HepG2 (cell line): ENCODE results near the gene B4GALT3. TPM values are rescaled to one million over a fixed set of nuclear protein-coding genes. Genes with fewer than 3 reads are reported as not detected.
A peak's percentile ranks its signal among the peaks of the same experiment; 100 is the strongest.

ENCODE experiments used
- AFF4 ChIP-seq: sonication (generic); formaldehyde crosslinking; IDR thresholded peaks from 2 replicates; pipeline ENCODE4 v1.4.0; 2020; ENCODE audit warnings: missing genetic modification reagents
- BHLHE40 ChIP-seq: IDR thresholded peaks from 2 replicates; pipeline ENCODE4 v1.6.1; 2011; ENCODE audit warnings: low read length, improper control_type of control experiment
- CENPT ChIP-seq: sonication (generic); formaldehyde crosslinking; IDR thresholded peaks from 2 replicates; pipeline ENCODE4 v1.8.0; 2022; ENCODE audit warnings: low read depth, mild to moderate bottlenecking, moderate library complexity, missing genetic modification reagents
- DNMT3B ChIP-seq: conservative IDR thresholded peaks from 2 replicates; pipeline ENCODE4 v1.6.1; 2016; ENCODE audit warnings: missing biosample characterization, control low read depth
- ETS1 ChIP-seq: sonication (generic); formaldehyde crosslinking; IDR thresholded peaks from 2 replicates; pipeline ENCODE4 v1.4.0; 2020; ENCODE audit warnings: missing genetic modification reagents
- GMEB2 ChIP-seq: IDR thresholded peaks from 2 replicates; pipeline ENCODE4 v1.6.1; 2016; ENCODE audit warnings: missing biosample characterization, missing genetic modification reagents, low read depth
- JUNB ChIP-seq: sonication (generic); formaldehyde crosslinking; IDR thresholded peaks from 2 replicates; pipeline ENCODE4 v1.8.0; 2022; ENCODE audit warnings: missing genetic modification reagents, mild to moderate bottlenecking, borderline replicate concordance
- LCORL ChIP-seq, 2 experiments: fragments of 450-650 bp in 1 of 2; sonication (generic) in 1 of 2; formaldehyde crosslinking in 1 of 2; IDR thresholded peaks; 2 replicates each; pipeline versions ENCODE4 v1.5.0 to v1.6.1; 2017 to 2020; ENCODE audit warnings: antibody characterized with exemption in 1 of 2, missing genetic modification reagents in 1 of 2
- MLLT10 ChIP-seq: sonication (generic); formaldehyde crosslinking; IDR thresholded peaks from 2 replicates; pipeline ENCODE4 v1.4.0; 2020; ENCODE audit warnings: missing genetic modification reagents
- PAWR ChIP-seq: sonication (generic); formaldehyde crosslinking; IDR thresholded peaks from 2 replicates; pipeline ENCODE4 v1.4.0; 2020; ENCODE audit warnings: missing genetic modification reagents, mild to moderate bottlenecking, borderline replicate concordance
- PHF20 ChIP-seq: sonication (generic); formaldehyde crosslinking; IDR thresholded peaks from 2 replicates; pipeline ENCODE4 v1.5.0; 2020; ENCODE audit warnings: mild to moderate bottlenecking, missing genetic modification reagents
- ZFP62 ChIP-seq: sonication (generic); formaldehyde crosslinking; IDR thresholded peaks from 2 replicates; pipeline ENCODE4 v1.4.0; 2020; ENCODE audit warnings: missing genetic modification reagents
- ZFP82 ChIP-seq: sonication (generic); formaldehyde crosslinking; IDR thresholded peaks from 2 replicates; pipeline ENCODE4 v1.5.1; 2020; ENCODE audit warnings: mild to moderate bottlenecking, missing genetic modification reagents, borderline replicate concordance
- ZNF326 ChIP-seq: sonication (generic); formaldehyde crosslinking; IDR thresholded peaks from 2 replicates; pipeline ENCODE4 v1.4.0; 2020; ENCODE audit warnings: missing genetic modification reagents, borderline replicate concordance
- ZNF350 ChIP-seq: sonication (generic); formaldehyde crosslinking; IDR thresholded peaks from 2 replicates; pipeline ENCODE4 v1.4.0; 2020; ENCODE audit warnings: mild to moderate bottlenecking, low read depth, missing genetic modification reagents, borderline replicate concordance
- ZNF446 ChIP-seq: sonication (generic); formaldehyde crosslinking; IDR thresholded peaks from 2 replicates; pipeline ENCODE4 v1.5.0; 2020; ENCODE audit warnings: mild to moderate bottlenecking, missing genetic modification reagents
- ZNF570 ChIP-seq: sonication (generic); formaldehyde crosslinking; IDR thresholded peaks from 2 replicates; pipeline ENCODE4 v1.4.0; 2020; ENCODE audit warnings: mild to moderate bottlenecking, missing genetic modification reagents, borderline replicate concordance
- polyA plus RNA-seq, 8 experiments: library from polyadenylated mRNA; depleted of rRNA in 3 of 8; stranded (reverse) in 7 of 8; unstranded in 1 of 8; fragments of >200 nt; fragmentation: Illumina TruSeq in 4 of 8; extraction: Trizol in 4 of 8; gene quantifications; 2 replicates each; pipeline versions ENCODE4 v1.2.1 to v1.2.3, GENCODE V29; 2011 to 2016; ENCODE audit warnings: low read depth in 4 of 8, missing spikeins in 1 of 8, mixed read lengths in 1 of 8; ENCODE audit not compliant: insufficient read depth in 1 of 8
- total RNA-seq, 5 experiments: library from RNA; depleted of rRNA; stranded (reverse); fragments of >200 nt; fragmentation: Illumina TruSeq; extraction: Trizol; gene quantifications; 2 replicates each; pipeline ENCODE4 v1.2.3, GENCODE V29; 2016; ENCODE audit warnings: low read depth in 1 of 5
- TF ChIP-seq, protein P1 (sequence below): sonication (generic); formaldehyde crosslinking; IDR thresholded peaks from 2 replicates; pipeline ENCODE4 v1.8.0; 2022; ENCODE audit warnings: mild to moderate bottlenecking, missing genetic modification reagents; ENCODE audit not compliant: insufficient replicate concordance
- TF ChIP-seq, protein P2 (sequence below): sonication (generic); formaldehyde crosslinking; IDR thresholded peaks from 2 replicates; pipeline ENCODE4 v1.8.0; 2022; ENCODE audit warnings: missing genetic modification reagents, low read depth, mild to moderate bottlenecking, borderline replicate concordance

Gene B4GALT3
- total and polyA plus RNA-seq, 2 of the 13 experiments (the other 11 are each of a cell fraction or from before 2014, with no cell fraction given) = 35.6 to 40.4 TPM

DNA sequence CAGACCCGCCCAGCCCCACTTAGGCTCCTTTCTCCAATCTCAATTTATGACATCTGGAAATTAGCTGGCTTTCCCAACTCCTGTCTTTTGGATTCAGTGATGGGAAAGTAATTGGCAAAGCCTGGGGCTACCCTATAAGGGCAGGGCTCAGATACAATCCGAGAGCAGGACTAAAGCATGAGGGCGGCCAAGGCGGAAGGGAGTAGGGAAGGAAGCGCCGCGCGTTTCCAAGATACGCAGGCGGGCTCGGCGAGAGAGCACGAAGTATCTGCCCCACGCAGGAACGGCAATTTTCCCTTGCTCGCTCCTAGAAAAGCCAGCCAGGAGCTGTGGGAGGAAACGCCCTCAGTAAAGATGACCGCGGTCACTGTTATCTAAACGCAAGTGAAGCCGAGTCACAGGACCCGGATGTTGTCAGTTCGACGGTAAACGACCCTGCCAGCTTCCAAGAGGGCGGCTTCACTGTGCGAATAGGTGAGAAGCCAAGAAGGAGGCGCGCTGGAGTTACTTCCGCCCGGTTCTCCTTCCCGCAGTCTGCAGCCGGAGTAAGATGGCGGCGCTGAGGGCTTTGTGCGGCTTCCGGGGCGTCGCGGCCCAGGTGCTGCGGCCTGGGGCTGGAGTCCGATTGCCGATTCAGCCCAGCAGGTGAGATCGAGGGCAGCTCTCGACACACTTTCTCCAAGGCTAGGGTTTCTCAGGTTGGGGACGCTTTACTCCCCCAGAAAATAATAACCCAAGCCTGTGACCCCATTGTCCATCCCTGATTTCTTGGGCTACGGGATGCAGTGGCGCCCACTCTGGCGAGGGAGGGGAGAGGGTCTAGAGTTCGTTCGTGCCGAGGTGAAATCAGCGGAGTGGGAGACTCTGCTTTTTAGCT, 24.8 kb upstream of the B4GALT3 start, which contains the start of gene NDUFS2 (continued):
- TF ChIP-seq DNMT3B (no peak; the same call in 1 of the 2 replicates), LCORL (IDR thresholded peaks at IDR 0.05) (no peak), LCORL (CRISPR knock-in tag; IDR thresholded peaks at IDR 0.05) (no peak), PAWR (CRISPR knock-in tag) (no peak), BHLHE40 (0 out of 2 replicates have a peak, but pooled peaks have one; percentile 14), ZFP62 (CRISPR knock-in tag) (no peak), ZFP82 (CRISPR knock-in tag) (no peak), JUNB (CRISPR knock-in tag) (no peak), ZNF326 (CRISPR knock-in tag) (no peak), GMEB2 (CRISPR knock-in tag) (no peak), ZNF570 (0 out of 2 replicates have a peak, but pooled peaks have one; percentile 52), CENPT (CRISPR knock-in tag) (no peak), PHF20 (CRISPR knock-in tag) (peak; percentile 82), ZNF446 (CRISPR knock-in tag) (no peak), ZNF350 (CRISPR knock-in tag) (peak; percentile 83; the same call in 1 of the 2 replicates), MLLT10 (CRISPR knock-in tag) (0 out of 2 replicates have a peak, but pooled peaks have one; percentile 43), AFF4 (CRISPR knock-in tag) (no peak), ETS1 (CRISPR knock-in tag) (0 out of 2 replicates have a peak, but pooled peaks have one; percentile 12)
- TF ChIP-seq, protein P1, sequence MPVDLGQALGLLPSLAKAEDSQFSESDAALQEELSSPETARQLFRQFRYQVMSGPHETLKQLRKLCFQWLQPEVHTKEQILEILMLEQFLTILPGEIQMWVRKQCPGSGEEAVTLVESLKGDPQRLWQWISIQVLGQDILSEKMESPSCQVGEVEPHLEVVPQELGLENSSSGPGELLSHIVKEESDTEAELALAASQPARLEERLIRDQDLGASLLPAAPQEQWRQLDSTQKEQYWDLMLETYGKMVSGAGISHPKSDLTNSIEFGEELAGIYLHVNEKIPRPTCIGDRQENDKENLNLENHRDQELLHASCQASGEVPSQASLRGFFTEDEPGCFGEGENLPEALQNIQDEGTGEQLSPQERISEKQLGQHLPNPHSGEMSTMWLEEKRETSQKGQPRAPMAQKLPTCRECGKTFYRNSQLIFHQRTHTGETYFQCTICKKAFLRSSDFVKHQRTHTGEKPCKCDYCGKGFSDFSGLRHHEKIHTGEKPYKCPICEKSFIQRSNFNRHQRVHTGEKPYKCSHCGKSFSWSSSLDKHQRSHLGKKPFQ (CRISPR knock-in tag) = peak; percentile 29
- TF ChIP-seq, protein P2, sequence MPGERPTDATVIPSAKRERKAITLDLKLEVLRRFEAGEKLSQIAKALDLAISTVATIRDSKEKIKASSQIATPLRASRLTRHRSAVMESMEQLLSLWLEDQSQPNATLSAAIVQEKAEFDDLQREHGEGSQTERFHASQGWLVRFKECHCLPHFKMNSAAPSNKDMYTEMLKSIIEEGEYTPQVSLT (CRISPR knock-in tag) = no peak
